ENCODE measurements around the gene CCDC33.

DNA sequence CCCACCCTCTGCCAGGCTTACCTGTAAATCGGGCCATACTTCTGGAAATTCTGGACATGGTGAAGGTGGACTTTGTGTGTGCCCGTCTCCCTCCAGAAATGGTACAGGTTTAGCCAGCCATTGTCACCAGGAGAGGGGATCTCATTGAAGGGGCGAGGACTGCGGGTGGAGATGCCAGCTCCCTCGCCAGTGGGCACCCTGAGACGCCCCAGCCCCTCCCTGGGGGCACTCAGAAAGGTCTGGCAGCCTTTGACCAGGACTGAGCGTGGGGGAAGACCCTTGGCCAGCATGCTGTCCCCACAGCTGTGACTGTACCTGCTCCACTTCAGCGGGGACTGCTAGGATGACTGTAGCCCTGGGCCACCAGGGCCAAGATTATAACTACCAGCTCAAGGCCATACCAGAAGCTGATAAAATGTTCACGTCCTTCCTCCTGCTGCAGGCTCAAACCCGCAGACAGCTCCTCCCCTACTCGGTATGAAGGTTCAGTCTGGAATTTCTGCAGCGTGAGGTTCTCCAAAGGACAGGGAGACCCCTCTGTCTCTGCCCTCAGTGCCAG is 131.2 kb downstream of the CCDC33 start, which contains the start of gene CYP11A1:
- TF ChIP-seq, protein P1, sequence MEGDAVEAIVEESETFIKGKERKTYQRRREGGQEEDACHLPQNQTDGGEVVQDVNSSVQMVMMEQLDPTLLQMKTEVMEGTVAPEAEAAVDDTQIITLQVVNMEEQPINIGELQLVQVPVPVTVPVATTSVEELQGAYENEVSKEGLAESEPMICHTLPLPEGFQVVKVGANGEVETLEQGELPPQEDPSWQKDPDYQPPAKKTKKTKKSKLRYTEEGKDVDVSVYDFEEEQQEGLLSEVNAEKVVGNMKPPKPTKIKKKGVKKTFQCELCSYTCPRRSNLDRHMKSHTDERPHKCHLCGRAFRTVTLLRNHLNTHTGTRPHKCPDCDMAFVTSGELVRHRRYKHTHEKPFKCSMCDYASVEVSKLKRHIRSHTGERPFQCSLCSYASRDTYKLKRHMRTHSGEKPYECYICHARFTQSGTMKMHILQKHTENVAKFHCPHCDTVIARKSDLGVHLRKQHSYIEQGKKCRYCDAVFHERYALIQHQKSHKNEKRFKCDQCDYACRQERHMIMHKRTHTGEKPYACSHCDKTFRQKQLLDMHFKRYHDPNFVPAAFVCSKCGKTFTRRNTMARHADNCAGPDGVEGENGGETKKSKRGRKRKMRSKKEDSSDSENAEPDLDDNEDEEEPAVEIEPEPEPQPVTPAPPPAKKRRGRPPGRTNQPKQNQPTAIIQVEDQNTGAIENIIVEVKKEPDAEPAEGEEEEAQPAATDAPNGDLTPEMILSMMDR (IDR thresholded peaks at IDR 0.05; ENCODE audit: low read depth, low read length, poor library complexity, severe bottlenecking): no peak
- TF ChIP-seq EZH2phosphoT487 (IDR thresholded peaks at IDR 0.05; ENCODE audit: borderline replicate concordance, low read length): no peak

Data from DOHH2 (cell line).